GM19238 (cell line): ENCODE results near the gene SORCS2.

ENCODE experiments used
- DNase-seq: peaks from one replicate; pipeline ENCODE4 v3.0.0; 2011; ENCODE audit warnings: low spot score; ENCODE audit not compliant: insufficient read length

Gene SORCS2

DNA sequence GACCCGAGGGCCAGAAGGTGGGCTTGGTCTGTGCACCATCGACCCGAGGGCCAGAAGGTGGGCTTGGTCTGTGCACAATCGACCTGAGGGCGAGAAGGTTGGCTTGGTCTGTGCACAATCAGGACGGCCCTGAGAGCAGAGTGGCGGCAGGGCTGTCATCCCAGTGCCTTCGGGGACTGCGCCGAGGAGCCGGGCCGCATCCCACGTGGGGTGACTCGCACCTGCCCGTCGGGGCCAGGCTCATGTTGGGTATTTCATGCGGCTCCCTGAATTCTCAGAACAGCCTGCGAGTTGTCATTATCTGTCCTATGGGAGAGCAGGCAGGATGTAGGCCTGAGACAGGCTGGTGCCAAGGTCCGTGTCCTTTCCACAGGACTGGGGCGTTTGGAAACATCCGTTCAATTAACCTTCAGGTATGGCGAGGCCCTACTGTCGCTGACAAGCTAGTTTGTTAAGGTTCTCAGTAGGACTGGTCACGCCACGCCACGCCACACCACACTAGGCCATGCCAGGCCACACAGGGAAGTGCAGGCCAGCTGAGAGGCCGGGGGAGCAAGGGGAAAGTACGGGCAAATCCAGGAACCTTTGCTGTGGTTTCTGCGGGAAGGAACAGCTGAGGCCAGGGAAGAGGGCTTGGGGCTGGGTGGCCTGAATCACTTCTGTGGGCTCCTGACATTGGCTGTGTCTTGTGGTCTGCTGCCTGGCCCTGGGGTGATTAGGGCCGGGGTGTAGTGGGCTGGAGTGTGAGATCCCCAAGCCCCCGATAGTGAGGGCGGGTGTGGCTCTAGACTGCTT lies 564.4 kb downstream of the SORCS2 start:
- DNase-seq = no peak

DNA sequence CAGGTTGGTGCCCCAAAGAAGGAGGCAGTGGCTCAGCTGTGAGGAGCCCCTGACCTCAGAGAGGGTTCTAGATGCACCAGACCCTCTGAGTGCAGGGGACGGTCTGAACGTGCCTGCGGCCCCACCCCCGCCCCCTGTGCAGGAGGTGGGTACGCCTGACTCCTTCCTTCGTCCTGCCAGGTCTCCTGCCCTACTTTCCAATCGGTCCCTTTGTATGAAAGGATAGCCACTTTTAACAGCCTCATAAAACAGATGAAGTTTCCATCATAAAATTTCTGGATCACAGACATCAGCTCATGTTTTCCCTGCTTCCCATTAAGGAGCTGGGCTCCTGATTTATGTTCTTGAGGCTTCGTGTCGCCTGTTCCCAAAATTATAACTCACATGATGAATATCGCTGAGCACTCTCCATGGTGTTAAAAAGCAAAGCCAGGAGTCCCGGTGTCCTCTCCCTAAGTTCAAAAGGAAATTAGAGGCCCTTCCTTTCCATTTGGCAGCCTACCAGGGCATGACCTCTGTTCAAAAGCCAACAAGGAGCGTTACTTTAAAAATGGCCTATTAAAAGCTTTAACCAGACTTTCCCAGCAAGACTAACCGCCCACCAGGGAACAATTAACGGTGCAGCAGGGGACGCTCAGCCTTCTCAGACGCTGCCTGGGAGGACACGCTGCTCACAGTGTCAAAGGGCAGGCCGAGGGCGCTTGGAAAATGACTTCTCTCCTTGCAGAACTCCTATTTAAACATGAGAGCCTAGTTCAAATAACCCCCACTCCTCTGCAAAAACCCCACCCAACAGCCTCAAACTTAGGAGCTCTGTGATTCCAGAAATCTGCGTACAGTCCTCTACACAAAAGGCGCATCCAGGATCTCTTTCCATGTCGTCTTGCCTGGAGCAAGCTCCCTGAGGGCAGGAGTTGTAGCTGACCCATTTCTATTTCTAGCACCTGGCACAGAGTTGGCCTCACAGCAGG lies 565.4 kb downstream of the SORCS2 start:
- no peak for DNase-seq

DNA sequence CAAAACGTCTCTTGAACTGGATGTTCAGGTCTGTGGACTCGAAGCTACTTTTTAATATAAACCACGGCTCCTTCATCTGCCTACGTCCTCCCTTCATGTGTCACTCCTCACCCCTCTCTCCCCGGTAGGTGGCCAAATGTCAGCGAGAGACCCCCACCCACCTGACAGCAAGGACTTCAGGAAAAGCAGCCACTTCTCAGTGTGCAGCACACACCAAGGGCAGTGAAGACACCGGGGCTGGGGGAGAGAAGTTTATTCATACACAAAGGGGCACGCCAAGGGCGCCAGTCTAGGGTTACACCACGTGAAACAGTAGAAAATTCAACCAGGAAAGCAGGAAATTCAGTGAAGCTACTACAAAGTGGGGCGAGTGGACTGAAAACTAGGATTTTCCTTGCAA lies 566.1 kb downstream of the SORCS2 start:
- DNase-seq = no peak

DNA sequence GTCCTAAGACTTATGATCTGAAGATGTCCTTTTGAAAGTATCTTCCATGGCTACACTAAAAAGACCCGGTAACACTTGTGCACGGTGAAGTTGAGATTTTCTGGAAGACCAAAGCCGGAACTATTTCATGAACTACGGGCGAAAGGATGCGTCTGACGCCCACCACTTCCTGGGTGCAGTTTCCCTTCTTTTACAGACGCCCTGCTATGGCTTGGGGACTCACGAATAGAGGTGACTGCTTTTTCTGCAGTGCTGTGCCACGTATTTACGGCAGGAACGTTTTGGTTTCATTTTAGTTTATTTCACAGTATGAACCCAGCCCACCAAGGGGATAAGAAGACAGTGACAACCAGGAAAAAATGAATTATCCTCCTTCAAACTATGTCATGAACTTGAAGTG lies 566.9 kb downstream of the SORCS2 start:
- DNase-seq = no peak

DNA sequence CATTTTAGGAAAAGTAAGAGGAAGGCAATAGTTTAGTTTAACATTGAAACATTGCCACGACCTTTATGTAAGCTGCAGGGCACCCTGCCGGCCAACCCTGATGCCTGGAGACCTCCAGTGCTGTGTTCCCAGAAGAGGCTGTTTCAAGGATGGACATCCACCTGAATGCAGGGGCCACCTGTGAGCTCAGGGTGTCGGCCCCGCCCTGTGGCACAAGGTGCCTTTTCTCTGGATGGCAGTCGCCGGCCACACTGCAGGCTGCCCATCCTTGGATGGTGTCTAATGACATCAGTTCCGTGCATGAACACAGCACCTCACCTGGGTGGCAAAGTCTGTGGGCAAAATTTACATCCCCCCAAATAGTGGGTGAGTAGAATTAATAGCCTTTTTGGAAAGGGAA lies 567.3 kb downstream of the SORCS2 start:
- DNase-seq = no peak

DNA sequence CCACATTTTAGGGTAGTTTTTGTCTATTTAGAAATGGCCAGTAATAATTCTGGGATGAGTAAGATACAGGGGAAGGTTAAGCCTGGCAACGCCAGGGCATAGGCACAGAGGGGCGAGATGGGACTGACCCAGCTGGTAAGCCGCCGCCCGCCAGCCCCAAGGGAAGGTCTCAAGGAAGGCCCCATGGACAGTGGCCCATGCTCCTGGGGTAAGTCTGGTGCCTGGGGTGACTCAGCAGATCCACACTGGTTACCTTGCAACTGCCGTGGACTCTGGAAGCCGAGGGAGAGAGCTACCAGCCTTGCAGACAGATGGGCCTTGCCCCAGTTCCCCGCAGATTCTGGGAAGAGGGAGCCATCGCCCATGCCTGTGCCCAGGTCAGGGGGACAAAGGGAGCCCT lies 567.9 kb downstream of the SORCS2 start:
- no peak for DNase-seq

DNA sequence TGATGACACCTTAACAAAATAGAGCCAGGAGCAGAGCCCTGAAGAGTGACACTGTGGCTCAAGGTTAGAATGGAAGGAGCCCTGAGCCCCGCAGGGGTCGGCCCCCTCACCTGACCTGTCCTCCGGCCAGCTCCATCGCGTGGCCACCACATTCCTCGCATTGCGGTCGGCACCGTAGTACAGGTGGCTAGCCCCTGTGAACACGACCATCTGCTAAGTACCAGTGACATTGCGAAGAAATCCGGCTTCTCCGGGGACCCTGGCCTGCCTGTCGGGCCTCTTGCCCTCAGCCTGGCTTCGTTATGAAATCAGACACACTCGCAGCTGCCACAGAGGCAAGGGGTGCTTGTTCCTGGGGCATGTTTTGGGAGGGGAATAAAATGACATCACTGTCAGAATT lies 568.4 kb downstream of the SORCS2 start:
- no peak for DNase-seq

DNA sequence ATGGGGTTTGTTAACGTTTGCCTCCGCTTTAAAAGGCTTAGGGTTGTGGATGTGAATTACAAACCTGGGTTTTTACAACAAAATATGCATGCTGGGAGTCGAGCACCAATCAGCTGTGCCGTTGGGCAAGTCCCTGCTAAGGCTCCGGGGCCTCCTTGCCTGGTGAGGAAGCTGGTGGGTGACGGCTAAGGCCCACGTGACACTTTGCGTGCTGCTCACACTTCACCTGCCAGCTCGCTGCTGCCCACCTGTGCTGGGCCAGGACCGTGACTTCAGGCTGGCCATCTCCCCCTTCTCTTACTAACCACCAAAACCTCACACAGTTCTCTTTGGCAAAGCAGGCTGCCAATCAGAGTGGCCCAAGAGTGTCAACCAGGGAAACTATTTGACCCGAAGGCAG lies 569.0 kb downstream of the SORCS2 start:
- DNase-seq = no peak

DNA sequence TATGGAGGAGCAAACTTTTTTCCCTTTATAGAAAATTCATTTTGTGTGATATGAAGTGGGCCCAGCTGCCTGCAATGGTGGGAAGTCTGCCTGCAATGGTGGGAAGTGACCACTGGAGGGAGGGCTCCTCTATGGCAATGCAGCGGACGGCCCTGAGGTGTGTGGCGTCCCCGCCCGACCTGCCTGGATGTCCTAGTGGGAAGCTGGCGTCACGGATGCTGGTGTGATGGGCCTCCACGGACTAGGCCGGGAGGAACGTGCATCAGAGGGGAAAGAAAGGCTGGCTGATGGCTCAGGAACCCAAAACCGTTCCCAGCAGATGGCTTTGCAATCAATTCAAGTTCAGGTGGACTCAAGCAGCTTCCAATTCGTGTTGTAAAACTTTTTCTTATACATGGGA lies 569.4 kb downstream of the SORCS2 start:
- DNase-seq = peak; percentile 66

DNA sequence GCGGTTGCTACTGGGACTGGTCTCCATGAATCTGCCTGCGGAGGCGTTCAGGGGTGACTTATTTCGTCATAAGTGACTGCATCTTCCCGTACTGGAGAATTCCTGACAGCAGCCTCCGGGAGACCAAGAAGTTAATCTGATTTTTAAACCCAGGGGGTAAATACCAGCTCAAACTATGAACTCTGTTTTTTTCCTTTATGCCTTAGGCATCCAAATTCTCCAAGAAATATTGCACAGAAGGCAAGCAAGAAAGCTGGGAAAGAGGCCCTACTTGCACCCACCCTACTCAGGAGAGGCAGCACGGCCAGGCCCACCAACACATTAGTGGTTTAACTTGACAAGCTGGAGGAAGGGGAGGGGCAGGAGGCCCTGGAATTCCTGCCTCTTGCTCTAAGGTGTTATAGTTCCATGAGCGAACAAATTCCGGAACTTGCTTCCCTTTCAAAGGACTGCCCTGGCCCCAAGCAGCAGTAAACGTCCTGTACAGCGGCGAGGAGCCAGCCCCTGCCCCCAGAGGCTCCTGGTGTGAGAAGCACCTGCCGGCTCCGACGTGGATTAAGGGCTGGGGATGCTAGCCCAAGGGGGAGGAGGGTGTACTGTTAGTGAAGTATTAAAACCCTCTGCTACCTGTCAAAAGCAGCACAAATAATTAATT lies 570.2 kb downstream of the SORCS2 start:
- no peak for DNase-seq

DNA sequence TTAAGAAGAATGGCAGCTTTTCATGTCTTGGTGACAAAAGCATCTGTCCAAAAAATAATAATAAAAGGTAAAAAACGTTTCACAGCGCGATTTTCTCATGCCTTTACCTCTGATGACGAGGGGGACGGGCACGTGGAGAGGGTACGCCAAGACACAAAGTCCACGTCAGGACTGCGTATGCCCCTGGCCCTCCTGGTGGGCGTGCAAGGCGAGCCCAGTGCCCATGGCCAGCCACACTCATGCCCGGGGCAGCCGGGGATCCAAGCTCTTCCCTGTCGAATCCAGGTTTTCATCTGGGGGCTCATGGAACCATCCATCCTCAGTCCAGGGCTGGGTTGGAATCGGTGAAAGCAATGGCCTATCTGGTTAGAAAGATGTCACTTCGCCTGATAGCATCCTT lies 570.8 kb downstream of the SORCS2 start:
- DNase-seq = no peak

DNA sequence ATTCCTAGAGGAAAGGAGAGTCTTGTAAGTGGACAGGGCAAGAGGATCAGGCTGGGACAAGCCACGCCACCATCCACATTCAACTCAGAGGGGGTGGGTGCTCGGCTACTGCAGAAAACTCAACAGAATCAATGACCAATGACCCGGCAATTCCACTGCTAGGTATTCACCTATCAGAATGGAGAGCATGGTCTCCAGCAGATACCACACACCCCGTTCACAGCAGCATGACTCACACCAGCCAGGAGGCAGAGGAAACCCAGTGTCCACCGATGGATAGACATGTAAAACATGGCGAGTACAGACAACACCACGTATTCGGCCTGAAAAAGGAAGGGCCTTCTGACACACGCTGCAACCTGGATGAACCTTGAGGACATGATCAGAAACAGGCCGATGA lies 571.5 kb downstream of the SORCS2 start:
- DNase-seq = no peak

DNA sequence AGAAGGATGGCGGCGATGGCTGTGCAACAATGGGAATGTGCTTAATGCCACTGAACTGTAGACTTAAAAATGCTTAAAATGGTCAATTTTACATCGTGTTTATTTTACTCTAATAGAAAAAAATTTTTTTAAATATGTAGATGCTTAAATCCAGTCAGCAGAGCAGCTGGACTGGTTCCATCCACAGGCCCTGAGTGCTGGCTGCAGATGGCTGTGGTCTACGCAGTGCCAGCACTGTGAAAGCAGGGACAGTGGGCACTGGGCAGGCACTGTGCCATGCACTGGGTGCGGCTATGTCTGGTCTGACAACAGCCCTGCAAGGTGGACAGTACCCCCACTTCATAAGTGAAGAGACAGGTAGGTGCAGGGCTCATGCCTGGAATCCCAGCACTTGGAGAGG lies 572.1 kb downstream of the SORCS2 start:
- no peak for DNase-seq

DNA sequence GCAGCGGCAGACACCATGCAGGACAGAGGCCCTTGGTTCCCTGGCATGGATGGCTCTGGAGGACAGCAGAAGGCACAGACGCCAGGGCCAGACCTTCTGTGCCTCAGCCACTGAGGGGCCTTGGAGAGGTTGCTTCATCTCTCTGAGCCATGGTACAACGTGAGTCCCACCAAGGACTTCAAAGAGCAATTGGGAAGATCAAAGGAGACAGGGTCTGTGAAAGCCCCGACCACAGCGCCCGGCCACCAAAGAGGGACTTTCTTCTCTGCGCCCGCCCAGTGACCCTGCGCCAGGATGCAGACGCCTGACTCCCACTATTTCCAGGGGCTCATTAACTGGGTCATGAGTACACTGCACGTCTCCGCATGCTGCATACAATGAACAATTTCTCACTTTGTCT lies 573.3 kb downstream of the SORCS2 start:
- no peak for DNase-seq

DNA sequence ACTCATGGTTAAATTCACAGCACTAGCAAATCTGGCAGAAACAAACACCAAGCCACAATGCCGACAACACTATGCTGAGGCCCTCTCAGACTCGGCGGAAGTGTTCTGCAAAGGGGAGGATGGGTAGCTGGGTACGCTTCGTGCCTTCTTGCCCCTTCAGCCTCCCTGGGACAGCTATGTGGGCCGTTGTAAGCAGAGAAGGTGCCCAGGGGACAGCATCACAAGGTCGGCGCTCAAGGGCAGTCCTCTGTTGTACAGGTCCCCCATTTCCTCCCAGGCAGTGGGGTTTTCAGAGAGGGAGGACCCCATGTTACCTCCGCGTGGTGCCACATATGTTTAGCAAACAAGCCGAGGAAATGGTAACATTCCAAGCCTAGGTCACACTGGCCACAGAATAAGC lies 573.7 kb downstream of the SORCS2 start:
- no peak for DNase-seq

DNA sequence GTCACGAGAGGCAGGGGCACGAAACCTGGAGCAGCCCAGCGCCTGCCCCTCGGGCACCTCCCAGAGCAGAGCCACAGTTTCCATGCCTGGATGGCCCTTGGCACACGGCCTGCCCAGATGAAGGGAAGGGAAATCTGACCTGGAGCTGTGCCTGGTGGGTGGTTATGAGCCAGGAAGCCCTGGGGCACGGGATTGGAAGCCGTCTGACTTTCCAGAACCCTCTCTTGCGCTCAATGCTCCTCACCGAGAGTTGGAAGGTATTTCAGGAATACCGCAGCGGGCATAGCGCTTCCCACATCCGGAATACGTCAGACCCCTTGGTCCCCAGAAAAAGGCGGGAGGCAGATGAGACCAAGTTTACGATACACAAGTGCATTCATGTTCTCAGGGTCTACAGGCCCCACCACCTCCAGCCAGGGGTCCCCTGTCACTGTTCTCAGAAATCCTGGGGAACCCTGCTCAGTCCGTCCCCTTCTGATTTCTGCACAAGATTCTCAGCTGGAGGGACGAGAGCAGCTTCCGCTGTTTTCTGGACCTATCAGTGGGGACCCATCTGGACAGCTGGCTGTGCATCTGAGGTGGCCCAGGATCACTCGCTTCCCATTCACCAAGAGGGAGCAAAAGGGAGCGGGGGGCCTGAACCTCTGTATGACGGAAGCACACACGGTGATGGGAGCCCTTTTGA lies 574.5 kb downstream of the SORCS2 start:
- no peak for DNase-seq

DNA sequence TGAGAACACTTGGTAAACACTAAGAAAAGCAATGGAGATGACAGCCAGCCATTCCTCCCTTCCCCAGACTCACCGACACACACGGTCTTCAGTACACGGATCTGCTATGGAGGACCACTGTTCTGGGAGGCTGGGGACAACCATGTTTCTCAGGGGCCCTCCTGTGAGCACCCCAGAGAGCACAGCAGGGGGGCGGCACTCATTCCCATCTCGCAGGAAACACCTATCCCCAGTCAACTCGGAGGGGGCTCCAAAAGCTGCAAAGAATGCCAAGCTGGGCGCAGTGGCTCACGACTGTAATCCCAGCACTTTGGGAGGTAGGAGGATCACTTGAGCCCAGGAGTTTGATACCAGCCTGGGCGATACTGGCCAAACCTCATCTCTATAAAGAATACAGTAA lies 575.2 kb downstream of the SORCS2 start:
- no peak for DNase-seq

DNA sequence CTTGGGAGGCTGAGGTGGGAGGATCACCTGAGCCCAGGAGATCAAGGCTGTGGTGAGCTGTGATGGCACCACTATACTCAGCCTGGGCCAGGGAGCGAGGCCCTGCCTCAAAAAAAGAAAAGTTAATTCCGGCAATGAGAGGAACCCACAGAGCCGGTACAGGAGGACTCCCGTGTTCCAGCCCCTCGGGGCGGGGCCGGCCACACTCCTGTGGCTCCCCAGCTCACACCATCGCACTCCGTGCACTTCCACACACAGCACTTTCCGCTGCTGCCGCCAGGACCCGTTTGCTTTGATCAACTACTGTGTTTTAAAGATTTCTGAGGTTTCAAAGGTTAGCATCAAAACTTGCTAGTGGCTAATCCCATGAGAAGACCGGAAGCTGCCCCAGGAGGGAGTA lies 575.6 kb downstream of the SORCS2 start:
- DNase-seq = no peak

DNA sequence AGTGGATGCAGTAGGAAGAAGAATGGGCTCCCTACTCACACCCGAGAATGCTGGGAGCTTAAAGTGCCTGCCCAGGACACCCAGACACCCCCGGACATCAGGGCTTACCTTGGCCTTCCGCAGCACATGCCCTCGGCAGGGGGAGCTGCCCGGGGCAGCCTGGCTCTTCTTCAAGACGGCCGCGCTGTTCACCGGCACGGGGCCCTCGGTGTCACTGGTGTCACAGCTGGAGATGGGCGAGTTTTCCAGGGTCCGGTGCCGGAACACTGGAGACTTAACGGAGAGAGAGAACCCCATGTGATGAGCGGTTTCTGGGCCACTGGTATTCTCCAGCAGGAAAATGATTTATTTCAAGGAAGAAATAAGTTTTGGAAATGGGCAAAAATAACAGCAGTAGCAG lies 576.4 kb downstream of the SORCS2 start:
- no peak for DNase-seq

DNA sequence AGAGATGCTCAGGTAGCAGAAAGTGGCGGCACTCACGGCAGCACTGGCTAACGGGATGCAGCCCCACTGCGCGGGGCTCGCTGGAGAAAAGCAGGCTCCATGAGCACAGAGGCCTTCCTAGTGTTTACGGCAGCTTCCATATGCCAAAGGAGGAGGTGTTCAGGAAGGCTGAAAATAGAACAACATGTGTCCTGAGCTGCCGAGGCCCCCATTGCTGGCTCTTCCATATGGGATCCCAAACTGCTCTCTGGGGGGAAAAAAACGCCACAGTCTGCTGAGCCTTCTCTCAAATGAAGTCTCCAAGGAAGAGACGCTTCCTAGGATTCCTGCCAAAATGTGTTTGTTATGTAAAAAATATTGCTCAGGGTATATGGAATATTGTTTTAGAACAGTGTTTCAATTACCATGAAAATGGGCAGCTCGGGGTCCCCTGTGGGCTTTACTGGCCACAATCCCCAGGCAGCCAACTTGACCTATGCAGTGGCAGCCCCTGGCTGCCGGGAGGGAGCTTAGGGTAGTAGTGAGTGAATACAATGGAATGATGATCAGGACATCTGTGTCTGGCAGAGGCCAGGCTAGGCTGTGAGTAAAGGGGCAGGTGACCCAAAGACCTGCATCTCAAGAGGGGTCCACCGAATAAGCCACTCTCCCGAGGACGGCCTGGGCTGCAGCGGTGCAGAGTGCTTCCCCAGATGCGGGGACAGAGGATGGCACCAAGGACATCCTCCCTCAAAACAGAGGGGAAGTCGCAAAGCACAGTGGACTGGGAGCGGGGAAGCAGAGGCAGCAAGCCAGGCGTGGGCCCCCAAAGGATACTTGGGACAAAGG lies 577.3 kb downstream of the SORCS2 start:
- DNase-seq = no peak
